HG03159 (cell line): ENCODE measurements around the gene IGF2R.
A peak's percentile ranks its signal among the peaks of the same experiment; 100 is the strongest.

Experiments used
- ATAC-seq: cut with Tn5 transposase; IDR thresholded peaks from one replicate; pipeline ENCODE4 v1.9.1; 2021; ENCODE audit warnings: mild to moderate bottlenecking, moderate library complexity; ENCODE audit not compliant: unreplicated experiment

The IGF2R gene

DNA sequence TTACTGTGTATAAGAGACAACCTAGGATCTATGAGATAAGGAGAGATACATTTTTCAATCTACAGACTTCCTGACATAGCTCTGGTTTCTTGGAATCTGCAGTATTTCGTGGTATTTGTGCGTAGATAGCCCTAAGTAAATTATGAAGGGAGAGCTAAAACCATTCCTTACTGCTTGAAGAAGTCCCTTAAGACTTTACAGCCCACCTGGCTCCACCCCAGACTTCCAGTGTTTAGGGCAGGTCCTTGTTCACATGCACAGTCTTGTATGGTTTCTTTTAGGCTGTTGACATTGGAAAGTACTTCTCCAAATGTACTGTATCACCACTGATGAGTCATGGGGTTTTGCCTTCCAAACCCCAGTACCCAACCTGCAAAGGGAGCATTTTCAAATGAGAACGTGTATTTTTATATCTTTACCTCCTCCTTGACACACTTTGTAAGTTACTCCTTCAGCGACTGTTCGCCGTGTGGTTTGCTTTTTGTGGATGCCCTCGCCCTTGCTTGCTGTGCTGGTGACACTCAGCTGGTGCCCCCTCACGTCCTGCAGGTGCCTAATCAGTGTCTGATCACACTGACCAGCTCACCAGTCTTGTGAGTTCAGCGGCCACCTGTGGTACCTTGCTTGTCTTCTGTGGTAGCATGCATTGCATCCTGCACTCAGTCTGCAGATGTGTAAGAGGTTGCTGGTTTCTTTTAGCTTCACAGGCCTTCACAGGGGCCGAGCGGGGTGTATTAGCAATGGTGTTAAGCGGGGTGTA lies 73.3 kb downstream of the IGF2R start:
- ATAC-seq, result no peak

DNA sequence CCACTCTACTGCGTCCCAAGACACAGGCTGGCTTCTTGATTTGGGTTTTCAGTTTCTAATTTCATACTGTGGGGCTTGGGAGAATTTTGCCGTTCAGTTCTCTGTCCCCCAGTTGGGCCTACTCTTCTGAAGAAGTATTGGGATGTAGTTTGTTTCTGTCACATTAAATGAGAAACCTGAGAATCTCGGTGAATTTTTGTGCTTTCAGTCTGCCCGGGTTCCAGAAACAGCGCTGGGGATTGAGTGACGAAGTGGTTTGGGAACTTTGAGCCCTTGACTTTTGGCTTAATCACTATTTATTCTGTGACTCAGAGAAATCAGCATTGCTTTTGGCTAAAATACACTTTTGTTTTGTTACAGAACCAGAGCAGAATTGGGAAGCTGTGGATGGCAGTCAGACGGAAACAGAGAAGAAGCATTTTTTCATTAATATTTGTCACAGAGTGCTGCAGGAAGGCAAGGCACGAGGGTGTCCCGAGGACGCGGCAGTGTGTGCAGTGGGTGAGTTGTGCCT lies 74.0 kb downstream of the IGF2R start:
- no peak for ATAC-seq

DNA sequence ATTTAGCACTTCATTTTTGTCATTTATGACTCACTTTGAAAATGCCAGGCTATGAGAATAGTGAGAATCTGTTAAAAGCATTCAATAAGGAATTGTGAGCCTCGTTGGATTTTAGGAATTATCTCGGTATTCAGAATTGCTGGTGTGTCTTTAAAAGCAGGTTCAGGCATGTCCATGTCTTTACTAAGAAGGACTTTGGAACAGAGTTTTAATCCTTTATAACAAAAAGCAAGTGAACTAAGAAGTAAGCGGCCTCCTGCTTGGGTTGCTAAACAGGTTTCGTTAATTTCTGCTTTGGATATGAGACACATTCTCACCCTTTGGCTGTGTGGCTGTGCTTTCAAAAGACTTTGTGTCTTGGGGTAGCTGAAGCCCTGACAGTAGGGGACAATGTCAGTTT lies 74.9 kb downstream of the IGF2R start:
- ATAC-seq, result no peak

DNA sequence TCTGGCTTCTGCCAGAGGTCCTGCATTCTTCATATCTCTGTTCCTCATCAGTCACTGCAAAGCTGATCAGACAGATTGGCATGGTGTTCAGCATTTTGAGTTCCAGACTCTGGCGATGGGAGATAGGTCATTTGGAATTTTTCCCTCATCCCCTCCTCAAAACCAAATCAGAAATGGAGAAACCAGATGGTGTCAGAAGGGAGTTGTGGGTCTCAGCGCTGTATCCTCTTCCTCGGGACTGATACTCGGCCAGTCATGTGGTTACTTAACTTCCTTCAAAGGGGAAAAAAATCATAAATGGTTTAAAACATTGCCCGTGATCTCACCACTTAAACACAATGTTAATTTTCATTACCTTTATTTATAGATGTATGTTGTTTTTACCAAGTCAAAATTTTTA lies 75.8 kb downstream of the IGF2R start:
- no peak for ATAC-seq

DNA sequence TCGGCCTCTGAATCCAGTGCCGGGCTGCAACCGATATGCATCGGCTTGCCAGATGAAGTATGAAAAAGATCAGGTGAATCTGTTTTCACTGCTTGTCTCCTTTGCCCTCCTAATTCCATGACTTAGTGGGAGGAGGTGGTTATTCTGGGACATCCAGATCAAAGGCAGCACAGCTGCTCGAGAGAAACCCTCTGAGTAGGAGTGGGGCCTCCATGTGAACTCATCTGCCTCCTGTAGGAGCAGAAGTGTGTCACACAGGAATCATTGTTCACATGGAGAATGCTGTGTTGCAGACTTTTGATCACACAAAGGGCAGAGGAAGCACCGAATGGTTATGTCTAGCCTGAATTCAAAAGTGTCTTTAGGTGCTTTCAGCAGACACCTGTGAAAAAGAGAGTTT lies 79.6 kb downstream of the IGF2R start:
- ATAC-seq, result no peak

DNA sequence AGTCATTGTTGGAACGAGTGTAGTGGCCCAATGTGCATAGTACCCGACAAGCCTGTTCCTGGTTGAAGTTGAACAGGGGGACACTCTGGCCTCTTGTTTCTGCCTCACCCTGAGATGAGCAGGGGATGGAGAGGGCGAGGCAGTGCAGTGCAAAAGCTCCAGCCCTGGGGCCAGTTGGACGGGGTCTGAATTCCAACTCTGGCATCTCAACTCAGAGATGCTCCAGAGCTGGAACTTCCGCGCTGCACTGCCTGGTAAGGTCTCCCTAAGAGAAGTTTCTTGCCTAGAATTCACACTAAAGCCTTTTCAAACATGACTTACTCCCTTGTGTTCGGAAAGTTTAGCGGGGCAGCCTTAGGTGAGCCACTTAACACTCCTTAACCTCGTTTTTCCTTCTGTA lies 80.5 kb downstream of the IGF2R start:
- no peak for ATAC-seq

DNA sequence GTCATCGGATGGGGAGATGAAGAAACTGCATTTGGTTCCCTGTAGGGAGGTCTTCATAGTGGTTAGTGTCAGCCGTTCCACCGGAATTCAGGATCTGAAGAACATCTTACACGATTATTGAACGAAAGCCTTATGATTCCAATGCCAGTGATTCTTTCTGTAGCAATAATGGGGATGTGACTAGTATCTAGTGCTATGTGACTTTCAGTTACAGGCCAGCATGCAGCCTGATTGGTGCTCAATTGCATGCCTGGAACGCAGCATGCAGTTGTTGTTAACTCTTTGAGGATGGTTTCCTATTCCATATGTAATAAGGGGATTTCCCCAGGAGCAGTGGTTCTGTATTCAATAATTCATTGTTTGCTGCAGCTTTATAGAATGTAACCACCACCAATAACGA lies 81.1 kb downstream of the IGF2R start:
- ATAC-seq, result no peak

DNA sequence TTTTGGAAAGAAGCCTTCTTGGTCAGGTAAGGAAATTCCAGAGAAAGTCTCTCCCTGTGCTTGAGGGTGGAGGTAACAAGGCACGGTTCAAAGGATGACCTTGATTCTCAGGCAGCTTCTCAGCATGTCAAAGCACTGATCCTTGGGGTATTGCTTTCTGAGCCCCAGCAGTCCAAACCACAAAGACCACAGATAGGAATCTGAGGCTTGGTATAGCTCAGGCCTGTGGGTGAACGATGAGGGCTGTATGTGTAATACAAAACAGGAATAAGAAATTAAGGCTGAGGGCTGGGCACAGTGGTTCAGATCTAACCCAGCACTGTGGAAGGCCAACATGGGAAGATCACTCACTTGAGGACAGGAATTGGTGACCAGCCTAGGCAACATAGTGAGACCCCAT lies 82.5 kb downstream of the IGF2R start:
- ATAC-seq, result no peak

DNA sequence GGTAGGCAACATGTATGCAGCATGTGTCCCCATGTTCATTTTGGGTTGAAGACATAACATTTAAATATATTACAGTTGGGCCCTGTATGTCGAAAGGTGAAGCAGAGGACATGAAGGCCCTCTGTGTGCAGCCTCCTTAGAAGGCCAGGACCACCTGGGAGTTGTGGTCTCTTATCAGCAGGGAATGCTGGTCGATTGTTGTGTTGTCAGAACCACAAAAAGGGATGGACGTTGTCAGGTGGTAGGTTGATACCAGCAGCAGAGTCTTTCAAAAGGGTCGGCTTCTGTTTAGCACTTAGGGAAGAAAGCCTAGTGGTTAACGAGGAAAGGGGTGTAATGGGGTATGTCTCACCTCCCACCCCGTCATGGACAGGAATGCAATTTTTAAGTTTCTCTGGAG lies 85.4 kb downstream of the IGF2R start:
- no peak for ATAC-seq

DNA sequence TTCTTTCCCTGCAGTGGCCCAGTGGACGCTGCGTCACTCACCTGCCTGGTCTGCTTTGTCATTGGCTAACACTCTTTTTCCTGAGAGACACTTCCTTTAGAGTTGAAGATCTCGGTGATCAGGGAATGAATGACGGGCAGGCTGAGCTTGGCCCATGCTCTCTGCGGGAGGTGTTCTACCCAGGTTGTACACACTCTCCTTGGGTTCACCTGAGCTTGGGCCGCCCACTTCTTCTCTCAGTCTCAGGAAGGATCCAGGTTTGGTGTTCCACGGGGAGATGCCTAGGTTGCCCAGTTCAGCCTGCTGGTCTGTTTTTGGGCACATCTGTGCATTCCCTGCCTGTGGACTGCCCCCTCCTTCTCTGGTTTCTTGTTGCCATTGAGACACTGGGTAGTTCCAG lies 86.0 kb downstream of the IGF2R start:
- ATAC-seq, result no peak

DNA sequence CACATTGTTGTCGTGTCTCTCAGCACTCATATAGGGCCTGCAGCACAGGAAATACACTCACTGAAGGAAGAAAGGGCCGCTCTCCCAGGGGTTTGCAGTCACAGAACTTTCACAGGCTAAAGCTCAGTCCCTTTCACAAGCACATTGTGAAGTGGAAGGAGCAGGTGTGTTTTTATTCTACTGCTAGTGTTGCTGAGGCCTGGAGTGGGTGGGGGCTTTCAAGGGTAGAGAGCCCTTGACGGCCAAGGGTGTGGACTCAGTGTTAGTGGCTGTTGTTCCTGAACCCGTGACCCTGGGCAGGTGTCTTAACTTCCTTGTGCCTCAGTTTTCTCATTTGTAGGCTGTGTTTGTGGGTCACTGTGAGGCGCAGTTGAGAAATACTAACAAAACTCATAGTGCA lies 86.5 kb downstream of the IGF2R start:
- ATAC-seq, result no peak

DNA sequence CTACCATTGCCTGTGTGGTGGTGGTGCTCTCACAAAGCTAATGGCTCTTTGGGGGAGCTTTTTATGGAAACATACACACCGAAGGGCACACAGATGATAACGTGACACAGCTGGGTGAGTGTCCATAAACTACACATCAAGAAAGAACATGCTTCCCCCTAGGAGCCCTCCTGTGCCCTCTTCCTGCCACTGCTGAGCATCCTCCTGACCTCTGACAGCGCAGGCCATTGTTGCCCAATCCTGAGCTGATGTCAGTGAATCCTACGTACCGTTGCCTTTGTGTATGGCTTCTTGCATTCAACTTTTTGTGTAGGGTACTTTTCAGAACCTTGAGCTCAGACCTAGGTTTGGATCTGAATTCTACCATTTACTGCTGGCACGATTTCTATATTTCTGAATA lies 86.9 kb downstream of the IGF2R start:
- ATAC-seq, result no peak

DNA sequence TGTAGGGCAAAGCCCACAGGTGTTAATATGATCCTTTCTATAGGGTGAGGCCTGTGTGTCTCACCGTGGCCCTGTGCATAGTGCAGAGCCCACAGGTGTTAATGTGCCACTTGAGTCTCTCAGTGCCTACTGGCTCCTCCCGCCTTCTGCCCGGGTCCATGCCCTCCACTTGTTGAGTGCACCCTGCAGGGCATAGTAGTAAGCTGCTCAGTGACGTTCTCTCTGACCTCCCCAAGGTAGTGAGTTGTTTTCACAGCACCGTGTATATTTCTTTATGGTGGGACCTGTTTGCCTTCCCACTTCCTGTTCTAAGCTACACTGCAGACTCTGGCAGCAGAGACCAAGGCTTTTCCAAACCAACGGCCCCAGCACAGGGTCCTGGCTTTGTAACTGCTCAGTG lies 88.2 kb downstream of the IGF2R start:
- no peak for ATAC-seq

DNA sequence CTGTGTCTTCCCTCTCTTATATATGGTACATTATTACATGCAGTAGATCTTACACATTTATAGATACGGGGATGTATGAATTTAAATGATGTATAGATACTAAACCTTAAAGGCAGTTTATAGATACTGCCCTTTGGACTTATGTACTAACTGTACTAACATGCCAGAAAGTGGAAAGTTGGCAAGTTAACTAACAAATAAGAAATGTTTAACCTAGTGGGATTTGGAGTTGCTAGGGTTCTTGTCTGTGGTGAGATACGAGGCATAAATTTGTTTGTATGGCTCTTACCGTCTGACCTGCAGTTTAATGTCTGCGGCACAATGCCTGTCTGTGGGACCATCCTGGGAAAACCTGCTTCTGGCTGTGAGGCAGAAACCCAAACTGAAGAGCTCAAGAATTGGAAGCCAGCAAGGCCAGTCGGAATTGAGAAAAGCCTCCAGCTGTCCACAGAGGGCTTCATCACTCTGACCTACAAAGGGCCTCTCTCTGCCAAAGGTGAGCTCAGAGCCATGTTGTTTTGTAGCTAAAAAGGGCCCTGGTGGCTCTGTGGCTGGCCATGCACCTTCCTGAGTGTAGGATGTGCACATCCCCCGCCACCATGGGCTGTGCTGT lies 89.8 kb downstream of the IGF2R start:
- no peak for ATAC-seq

DNA sequence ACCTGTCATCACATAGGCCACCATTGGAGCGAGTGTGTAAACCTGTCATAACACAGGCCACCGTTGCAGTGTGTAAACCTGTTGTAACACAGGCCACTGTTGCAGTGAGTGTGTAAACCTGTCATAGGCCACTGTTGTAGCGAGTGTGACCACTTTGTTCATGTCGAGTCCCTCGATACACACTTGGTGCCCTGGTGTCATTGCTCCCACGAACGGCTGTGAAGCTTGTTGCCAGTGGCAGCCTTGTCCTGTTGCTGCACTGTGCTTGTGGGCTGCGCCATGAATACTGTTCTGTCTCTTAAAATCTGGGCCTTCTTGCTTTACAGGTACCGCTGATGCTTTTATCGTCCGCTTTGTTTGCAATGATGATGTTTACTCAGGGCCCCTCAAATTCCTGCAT lies 91.3 kb downstream of the IGF2R start:
- ATAC-seq, result no peak

DNA sequence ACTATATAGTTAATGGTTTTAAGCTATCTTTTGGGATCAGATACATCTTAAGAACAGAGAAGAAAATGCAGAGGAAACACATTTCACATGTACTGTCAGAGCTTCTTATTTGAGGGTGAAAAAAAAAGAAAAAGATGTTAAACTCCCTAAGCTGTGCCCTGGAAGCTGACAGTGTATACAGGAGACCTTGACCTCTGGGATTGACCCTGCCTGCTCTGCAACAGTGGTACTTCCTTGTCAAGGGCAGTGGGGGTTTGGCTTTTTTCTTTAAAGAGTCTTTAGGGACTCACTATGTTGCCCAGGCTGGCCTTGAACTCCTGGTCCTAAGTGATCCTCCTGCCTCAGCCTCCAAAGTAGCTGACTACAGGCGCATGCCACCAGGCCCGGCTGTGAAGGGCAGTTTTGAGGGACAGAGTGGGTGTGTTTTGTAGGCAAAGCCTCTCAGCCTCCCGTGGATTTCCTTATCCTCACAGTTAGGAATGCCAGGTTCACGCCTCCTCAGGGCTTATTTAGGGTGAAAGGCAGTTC lies 92.1 kb downstream of the IGF2R start:
- no peak for ATAC-seq

DNA sequence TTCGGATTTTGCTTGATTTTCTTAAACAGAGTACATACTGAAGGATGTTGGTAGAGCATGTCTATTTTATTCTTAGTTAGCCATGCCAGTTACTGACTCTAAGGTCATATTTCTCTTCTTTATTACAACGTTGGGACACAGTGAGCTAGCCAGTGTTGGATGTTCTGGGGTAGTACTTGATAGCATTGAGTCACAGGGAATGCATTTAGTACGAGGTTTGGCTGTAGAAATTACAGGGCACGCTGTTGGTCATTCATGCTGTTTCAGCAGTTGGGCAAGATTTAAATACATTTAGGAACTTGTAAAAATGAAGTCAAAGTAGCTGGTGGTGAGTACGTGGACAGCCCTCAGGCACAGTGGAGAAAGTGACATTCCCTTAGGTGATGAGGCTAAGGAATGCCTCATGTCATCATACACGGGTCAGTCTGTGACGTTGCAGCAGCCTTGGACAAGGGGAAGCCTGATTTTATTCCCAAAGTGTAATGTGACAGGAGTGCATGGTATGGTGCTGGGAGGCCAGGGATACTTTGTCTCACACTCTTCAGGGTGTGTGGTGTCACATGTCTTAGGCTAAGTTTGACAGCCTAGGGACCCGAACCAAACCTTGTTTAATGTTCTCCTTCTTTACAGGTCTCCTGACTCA lies 95.0 kb downstream of the IGF2R start:
- ATAC-seq, result no peak

DNA sequence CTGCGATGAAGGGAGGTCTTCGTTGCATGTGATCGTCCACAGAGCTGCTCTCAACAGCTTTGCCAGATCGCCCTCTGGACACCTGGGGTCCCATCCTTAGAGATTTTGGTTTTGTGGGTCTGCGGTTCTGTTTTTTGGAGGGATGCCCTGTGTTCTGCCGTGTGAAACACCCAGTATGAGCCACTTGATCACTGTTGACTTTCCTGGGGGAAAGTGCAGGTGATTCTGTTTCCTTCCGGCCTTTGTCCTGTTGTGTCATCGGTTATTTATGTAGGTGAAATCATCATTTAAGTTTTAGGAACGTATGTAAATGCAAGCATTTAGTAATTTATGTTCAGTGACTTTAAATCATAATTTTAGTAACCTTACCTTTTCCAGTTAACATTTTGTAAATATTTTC lies 96.3 kb downstream of the IGF2R start:
- ATAC-seq, result no peak

DNA sequence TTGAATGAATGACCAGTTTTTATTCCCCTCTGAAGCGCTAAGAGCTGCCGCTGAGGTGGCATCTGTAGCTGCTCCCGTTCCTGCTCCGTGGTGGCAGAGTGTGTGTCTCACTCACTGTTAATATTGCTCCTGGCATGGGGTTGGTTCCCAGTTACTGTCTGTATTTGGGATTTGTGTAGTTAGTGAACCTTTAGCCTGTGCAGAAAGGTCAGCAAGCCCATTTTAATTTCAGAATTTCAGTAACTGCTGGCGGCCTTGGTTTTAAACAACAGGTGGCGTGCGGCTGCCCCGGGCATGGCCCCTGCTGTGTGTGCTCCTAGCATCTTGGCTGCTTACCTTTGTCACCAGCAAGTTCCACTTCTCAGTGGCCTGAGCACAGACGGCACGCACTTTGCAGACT lies 98.7 kb downstream of the IGF2R start:
- ATAC-seq, result no peak

DNA sequence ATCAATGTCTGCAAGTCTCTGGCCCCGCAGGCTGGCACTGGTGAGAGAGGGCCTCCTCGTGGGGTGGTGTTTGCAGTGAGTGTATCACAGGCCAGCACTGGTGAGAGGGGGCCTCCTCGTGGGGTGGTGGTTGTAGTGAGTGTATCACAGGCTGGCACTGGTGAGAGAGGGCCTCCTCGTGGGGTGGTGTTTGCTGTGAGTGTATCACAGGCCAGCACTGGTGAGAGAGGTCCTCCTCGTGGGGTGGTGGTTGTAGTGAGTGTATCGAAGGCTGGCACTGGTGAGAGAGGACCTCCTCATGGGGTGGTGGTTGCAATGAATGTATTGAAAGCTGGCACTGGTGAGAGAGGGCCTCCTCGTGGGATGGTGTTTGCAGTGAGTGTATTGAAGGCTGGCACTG lies 99.5 kb downstream of the IGF2R start:
- ATAC-seq, result no peak

DNA sequence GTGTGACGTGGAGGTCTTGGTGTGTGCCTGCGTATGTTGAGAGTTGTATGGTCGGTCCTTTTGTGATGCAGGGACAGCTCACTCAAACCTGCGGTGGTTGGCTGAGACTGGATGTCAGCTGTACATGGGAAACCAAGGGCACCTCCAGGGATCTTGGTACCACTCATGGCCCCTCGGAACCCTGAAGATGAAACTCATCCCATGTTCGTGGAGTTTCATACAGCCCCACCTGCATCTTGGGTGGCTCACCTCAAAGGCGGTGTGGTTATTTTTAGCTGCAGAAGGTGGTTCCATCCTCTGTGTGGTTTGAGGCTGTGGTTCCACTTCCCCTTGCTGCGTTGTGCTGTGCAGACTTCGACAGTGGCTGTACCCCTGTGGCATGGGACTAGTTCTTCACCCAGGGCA lies 100.2 kb downstream of the IGF2R start:
- ATAC-seq, result peak; percentile 93

DNA sequence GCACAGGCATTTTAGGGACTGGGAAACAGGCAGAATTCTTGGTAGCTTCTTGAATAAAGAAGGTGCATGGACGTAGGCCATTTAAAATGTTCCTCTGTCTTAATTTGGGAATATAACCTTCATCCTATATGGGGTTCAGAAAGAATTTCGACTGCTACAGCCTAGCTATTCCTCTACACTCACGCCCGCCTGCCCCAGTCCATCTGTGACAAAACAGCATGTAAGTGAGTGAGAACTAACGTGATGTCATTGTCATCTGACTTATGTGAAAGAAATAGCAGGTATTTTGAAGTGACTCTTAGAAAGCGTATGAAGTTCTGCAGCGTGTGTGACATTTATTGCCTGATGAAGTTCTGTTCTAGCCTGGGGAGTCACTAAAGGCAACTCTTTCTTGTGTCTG lies 100.6 kb downstream of the IGF2R start:
- peak; percentile 26 for ATAC-seq
